CD14-positive monocyte (primary cell): ENCODE data around the gene GLS2. TPM values are rescaled to one million over a fixed set of nuclear protein-coding genes. Genes with fewer than 3 reads are reported as not detected.

ENCODE experiments used
- DNase-seq, 3 donors: peaks; one replicate each; pipeline ENCODE4 v3.0.0-alpha.2; 2011 to 2022
- H2AFZ ChIP-seq: 2 replicates; pipeline ENCODE4 v1.6.0; 2012; ENCODE audit warnings: mild to moderate bottlenecking, low read depth, low read length, inconsistent platforms; ENCODE audit not compliant: insufficient read depth, poor library complexity, severe bottlenecking
- H3K27ac ChIP-seq, 2 donors: 1 replicate in 1 of 2; 2 replicates in 1 of 2; pipeline ENCODE4 v1.5.1; 2012 to 2013; ENCODE audit warnings: low read length in 2 of 2, control low read depth in 1 of 2, inconsistent platforms in 1 of 2, low read depth in 1 of 2, mild to moderate bottlenecking in 1 of 2
- H3K27me3 ChIP-seq, 2 donors: one replicate each; pipeline versions ENCODE4 v1.6.0 to v1.6.1; 2011 to 2013; ENCODE audit warnings: low read length in 2 of 2; ENCODE audit not compliant: control insufficient read depth in 2 of 2, insufficient read depth in 2 of 2
- H3K36me3 ChIP-seq, 2 donors: replicated peaks in 1 of 2; 1 replicate in 1 of 2; 2 replicates in 1 of 2; pipeline versions ENCODE4 v1.5.1 to v1.6.1; 2012 to 2013; ENCODE audit warnings: low read length in 2 of 2, control low read depth in 1 of 2, inconsistent platforms in 1 of 2, mild to moderate bottlenecking in 1 of 2; ENCODE audit not compliant: insufficient read depth in 2 of 2, control insufficient read depth in 1 of 2
- H3K4me1 ChIP-seq, 2 donors: 1 replicate in 1 of 2; 2 replicates in 1 of 2; pipeline versions ENCODE4 v1.5.1 to v1.6.1; 2012 to 2013; ENCODE audit warnings: low read length in 2 of 2, control low read depth in 1 of 2, inconsistent platforms in 1 of 2, mild to moderate bottlenecking in 1 of 2, moderate library complexity in 1 of 2; ENCODE audit not compliant: insufficient read depth in 2 of 2, control insufficient read depth in 1 of 2
- H3K4me2 ChIP-seq: replicated peaks from 2 replicates; pipeline ENCODE3; 2012; ENCODE audit warnings: low read length, moderate library complexity, mild to moderate bottlenecking; ENCODE audit not compliant: poor library complexity, severe bottlenecking; ENCODE audit errors: extremely low read depth
- H3K4me3 ChIP-seq, 3 experiments: fragments of 200-600 bp in 1 of 3; sonication (generic) in 1 of 3; replicated peaks in 1 of 3; 1 replicate in 2 of 3; 2 replicates in 1 of 3; pipeline ENCODE4 v1.5.1; 2011 to 2013; ENCODE audit warnings: low read length in 3 of 3, mild to moderate bottlenecking in 3 of 3, control low read depth in 2 of 3, low read depth in 2 of 3, inconsistent platforms in 1 of 3, moderate library complexity in 1 of 3
- H3K79me2 ChIP-seq: 2 replicates; pipeline ENCODE4 v1.6.0; 2012; ENCODE audit warnings: mild to moderate bottlenecking, control low read depth, inconsistent platforms, low read length, moderate library complexity; ENCODE audit not compliant: insufficient read depth
- H3K9ac ChIP-seq: 2 replicates; pipeline ENCODE4 v1.6.0; 2017; ENCODE audit warnings: low read length, mild to moderate bottlenecking; ENCODE audit not compliant: insufficient read depth, poor library complexity, severe bottlenecking
- H3K9me3 ChIP-seq, 2 donors: replicated peaks in 1 of 2; 1 replicate in 1 of 2; 2 replicates in 1 of 2; pipeline versions ENCODE4 v1.5.1 to v1.6.1; 2012 to 2013; ENCODE audit warnings: low read length in 2 of 2, control low read depth in 1 of 2; ENCODE audit not compliant: control insufficient read depth in 1 of 2, insufficient read depth in 1 of 2
- H4K20me1 ChIP-seq: 2 replicates; pipeline ENCODE4 v1.6.0; 2012; ENCODE audit warnings: mild to moderate bottlenecking, low read length, control low read depth, moderate library complexity; ENCODE audit not compliant: insufficient read depth
- H3K27ac Mint-ChIP-seq, 7 donors: one replicate each; pipeline ENCODE4 v1.8.0; 2020; ENCODE audit warnings: mild to moderate bottlenecking in 7 of 7, mixed read lengths in 7 of 7, moderate library complexity in 6 of 7, inconsistent platforms in 2 of 7
- H3K27me3 Mint-ChIP-seq, 3 donors: one replicate each; pipeline ENCODE4 v1.8.0; 2021 to 2022; ENCODE audit warnings: low read depth in 3 of 3, mild to moderate bottlenecking in 3 of 3, mixed read lengths in 3 of 3, moderate library complexity in 3 of 3, inconsistent platforms in 1 of 3
- H3K36me3 Mint-ChIP-seq, 2 donors: one replicate each; pipeline ENCODE4 v1.8.0; 2020; ENCODE audit warnings: mixed read lengths in 2 of 2, inconsistent platforms in 1 of 2, mild to moderate bottlenecking in 1 of 2
- H3K4me1 Mint-ChIP-seq: one replicate; pipeline ENCODE4 v1.8.0; 2020; ENCODE audit warnings: mild to moderate bottlenecking, mixed read lengths
- H3K4me3 Mint-ChIP-seq, 2 donors: one replicate each; pipeline ENCODE4 v1.8.0; 2020; ENCODE audit warnings: mild to moderate bottlenecking in 2 of 2, mixed read lengths in 2 of 2, moderate library complexity in 1 of 2
- H3K9me3 Mint-ChIP-seq, 7 donors: one replicate each; pipeline ENCODE4 v1.8.0; 2020 to 2022; ENCODE audit warnings: mixed read lengths in 7 of 7, mild to moderate bottlenecking in 6 of 7, moderate library complexity in 6 of 7, inconsistent platforms in 2 of 7
- CTCF ChIP-seq: fragments of 200-600 bp; IDR thresholded peaks from one replicate; pipeline ENCODE4 v1.8.0; 2022; ENCODE audit warnings: antibody characterized with exemption, mild to moderate bottlenecking
- WGBS: methylation state at CpG from one replicate; pipeline ENCODE4 v1.1.5; 2013; ENCODE audit warnings: missing lambda C conversion rate; ENCODE audit not compliant: insufficient coverage; 5-methylcytosine and 5-hydroxymethylcytosine counted together
- intact Hi-C, 2 donors: fragments of 100-400 bp; cut with micrococcal nuclease; formaldehyde crosslinking; loops; one replicate each; pipeline versions ENCODE4 v1.15.0 to v1.15.1; 2023
- polyA plus RNA-seq, 3 donors: library from polyadenylated mRNA; depleted of rRNA in 1 of 3; unstranded in 2 of 3; stranded (reverse) in 1 of 3; fragments of 300-500 nt in 2 of 3; fragments of >200 nt in 1 of 3; fragmentation: Illumina TruSeq in 2 of 3; gene quantifications; 1 replicate in 2 of 3; 2 replicates in 1 of 3; pipeline ENCODE4 v1.2.3, GENCODE V29; 2012 to 2021

The GLS2 gene
- polyA plus RNA-seq, 3 donors, result 0.04 TPM; not detected in 2

DNA sequence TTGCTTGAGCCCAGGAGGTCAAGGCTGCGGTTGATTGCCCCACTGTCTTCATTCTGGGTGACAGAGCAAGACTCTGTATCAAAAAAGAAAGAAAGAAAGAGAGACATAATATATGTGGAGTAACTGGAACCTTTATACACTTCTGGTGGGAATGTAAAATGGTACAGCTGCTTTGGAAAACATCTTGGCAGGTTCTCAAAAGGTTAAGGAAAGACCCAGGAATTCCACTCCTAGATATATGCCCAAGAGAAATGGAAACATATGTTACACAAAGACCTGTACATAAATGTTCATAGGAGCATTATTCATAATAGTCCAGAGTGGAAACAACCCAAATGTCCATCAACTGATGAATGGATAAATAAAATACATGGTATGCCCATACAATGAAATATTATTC lies 40.9 kb upstream of the GLS2 start:
- intact Hi-C loops, result loop anchor here in 1 of 2 donors (2.0 kb wide), 1 partner anchor 14 kb away; no protein-coding TSS in a partner anchor
- Mint-ChIP-seq H3K9me3 (no peaks in the 10 kb centered on the region), H3K4me3 (no peak overlapping the region), H3K36me3 (peaks cover 5% of the 10 kb centered on the region in 2 donors), H3K27me3 (peaks cover 0 to 1% (median 0%) of the 10 kb centered on the region in 3 donors), H3K27ac (no peak overlapping the region), H3K4me1 (peaks cover 14% of the 10 kb centered on the region)
- WGBS, result 100% methylated on average over 1 of the region's 1 CpG
- no peak overlapping the region for H3K9ac ChIP-seq
- DNase-seq, result no peak
- H3K9me3 ChIP-seq, result no peaks in the 10 kb centered on the region
- peaks cover 0 to 3% of the 10 kb centered on the region in 2 donors for H3K36me3 ChIP-seq
- H3K79me2 ChIP-seq, result peaks cover 7% of the 10 kb centered on the region
- H3K4me1 ChIP-seq, result no peaks in the 10 kb centered on the region
- no peak overlapping the region for H3K27ac ChIP-seq
- no peak for TF ChIP-seq CTCF
- H3K4me3 ChIP-seq, result no peak overlapping the region
- no peaks in the 10 kb centered on the region for H3K27me3 ChIP-seq
- peaks cover 4% of the 10 kb centered on the region for H4K20me1 ChIP-seq
- no peak overlapping the region for H2AFZ ChIP-seq
- H3K4me2 ChIP-seq, result no peak overlapping the region

DNA sequence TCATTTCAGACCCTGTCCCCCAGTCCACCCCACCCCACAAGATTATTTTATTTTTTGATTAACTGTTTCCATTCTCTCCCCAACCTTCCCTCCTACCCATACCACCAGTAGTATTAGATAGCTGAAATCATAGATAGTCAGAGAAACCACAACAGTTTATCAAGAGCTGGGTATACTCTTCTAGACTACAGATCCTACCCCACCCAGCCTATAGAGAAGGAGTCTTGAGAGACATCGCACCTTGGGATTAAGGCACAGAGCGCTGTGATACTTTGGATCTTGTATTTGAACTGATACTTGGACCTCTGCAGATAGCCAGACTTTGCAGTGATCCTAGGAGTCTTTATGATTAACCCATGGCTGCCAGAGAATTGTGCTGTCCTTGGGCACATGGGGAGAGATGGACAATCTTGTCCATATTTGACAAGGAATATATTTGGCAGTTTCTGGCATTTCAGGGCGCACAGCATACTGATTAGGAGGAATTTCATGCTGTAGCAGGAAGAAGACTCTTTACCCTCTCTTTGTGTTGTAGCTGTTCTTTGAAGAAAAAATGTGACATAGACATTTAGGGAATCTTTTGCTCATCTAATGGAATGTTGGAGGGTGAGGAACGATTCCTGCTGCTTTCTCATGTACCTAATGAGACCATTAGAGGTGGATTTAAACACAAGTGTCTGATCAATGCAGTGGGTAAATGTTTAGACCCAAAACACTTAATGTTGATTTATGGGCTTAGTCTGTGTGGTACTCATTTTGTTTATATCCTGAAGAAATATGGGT lies 34.6 kb upstream of the GLS2 start:
- Mint-ChIP-seq H3K36me3 (no peaks in the 10 kb centered on the region), H3K4me1 (peaks cover 54% of the 10 kb centered on the region), H3K4me3 (peak overlapping the region; percentile 78 to 93), H3K9me3 (peaks cover 0 to 3% (median 0%) of the 10 kb centered on the region in 7 donors), H3K27ac (peak overlapping the region in 6 of 7 donors; percentile 51 to 97 (median 86)), H3K27me3 (no peaks in the 10 kb centered on the region)
- peak overlapping the region; percentile 68 to 97 (median 84) for H3K4me3 ChIP-seq
- peak overlapping the region; percentile 74 for H3K9ac ChIP-seq
- no peak for TF ChIP-seq CTCF
- no peaks in the 10 kb centered on the region for H3K36me3 ChIP-seq
- H3K27ac ChIP-seq, result peak overlapping the region in 1 of 2 donors; percentile 84
- intact Hi-C loops, result loop anchor here in 1 of 2 donors (5.0 kb wide), 1 partner anchor 45 kb away; no protein-coding TSS in a partner anchor
- 57% methylated on average over 4 of the region's 4 CpGs for WGBS
- peak overlapping the region; percentile 73 for H3K4me2 ChIP-seq
- H2AFZ ChIP-seq, result peak overlapping the region; percentile 85
- H4K20me1 ChIP-seq, result no peaks in the 10 kb centered on the region
- H3K9me3 ChIP-seq, result no peaks in the 10 kb centered on the region
- peaks cover 15% of the 10 kb centered on the region for H3K79me2 ChIP-seq
- no peaks in the 10 kb centered on the region for H3K27me3 ChIP-seq
- DNase-seq, result no peak
- H3K4me1 ChIP-seq, result peaks cover 50 to 54% of the 10 kb centered on the region in 2 donors
